SK-N-SH treated with all-trans-retinoic acid at 6 μM for 48 hours (cell line): ENCODE data around the gene CNTNAP2.

Source experiments
- ATAC-seq: fragments of 200-7000 bp; cut with Tn5 transposase; 3 replicates; pipeline ENCODE4 v1.9.1; 2020; ENCODE audit warnings: mild to moderate bottlenecking, moderate library complexity
- BACH2 ChIP-seq: fragments of 250-450 bp; sonication (Bioruptor Pico); IDR thresholded peaks from 2 replicates; pipeline ENCODE4 v1.9.0; 2021; ENCODE audit warnings: mild to moderate bottlenecking, borderline replicate concordance
- CREB5 ChIP-seq: fragments of 250-450 bp; sonication (Bioruptor Pico); IDR thresholded peaks from 2 replicates; pipeline ENCODE4 v1.5.1; 2020; ENCODE audit warnings: low read depth, mild to moderate bottlenecking, moderate library complexity
- CSDC2 ChIP-seq: fragments of 250-450 bp; sonication (Bioruptor Pico); IDR thresholded peaks from 2 replicates; pipeline ENCODE4 v1.5.0; 2020; ENCODE audit warnings: mild to moderate bottlenecking, moderate library complexity
- CSRNP3 ChIP-seq: fragments of 250-450 bp; sonication (Bioruptor Pico); IDR thresholded peaks from 2 replicates; pipeline ENCODE4 v1.5.1; 2021; ENCODE audit warnings: mild to moderate bottlenecking, moderate library complexity
- ESRRG ChIP-seq: fragments of 250-450 bp; sonication (Bioruptor Pico); IDR thresholded peaks from 2 replicates; pipeline ENCODE4 v1.6.1; 2021; ENCODE audit warnings: mild to moderate bottlenecking
- GLIS3 ChIP-seq: fragments of 250-450 bp; sonication (Bioruptor Pico); IDR thresholded peaks from 2 replicates; pipeline ENCODE4 v1.5.0; 2020; ENCODE audit warnings: mild to moderate bottlenecking, moderate library complexity
- ISL1 ChIP-seq: fragments of 250-450 bp; sonication (Bioruptor Pico); IDR thresholded peaks from 2 replicates; pipeline ENCODE4 v2.1.2; 2022; ENCODE audit warnings: mild to moderate bottlenecking, moderate library complexity
- OSR1 ChIP-seq: fragments of 250-450 bp; sonication (Bioruptor Pico); IDR thresholded peaks from 2 replicates; pipeline ENCODE4 v1.8.0; 2022; ENCODE audit warnings: moderate library complexity, mild to moderate bottlenecking, inconsistent platforms
- PATZ1 ChIP-seq: fragments of 250-450 bp; sonication (Bioruptor Pico); IDR thresholded peaks from 2 replicates; pipeline ENCODE4 v1.8.0; 2020; ENCODE audit warnings: mild to moderate bottlenecking, moderate library complexity, borderline replicate concordance
- POU6F1 ChIP-seq: fragments of 250-450 bp; sonication (Bioruptor Pico); IDR thresholded peaks from 2 replicates; pipeline ENCODE4 v1.8.0; 2021; ENCODE audit warnings: low read depth, mild to moderate bottlenecking, moderate library complexity, borderline replicate concordance
- RARB ChIP-seq: fragments of 250-450 bp; sonication (Bioruptor Pico); IDR thresholded peaks from 2 replicates; pipeline ENCODE4 v1.8.0; 2021; ENCODE audit warnings: mild to moderate bottlenecking, moderate library complexity
- SNAI2 ChIP-seq: fragments of 250-450 bp; sonication (Bioruptor Pico); IDR thresholded peaks from 2 replicates; pipeline ENCODE4 v1.5.0; 2020; ENCODE audit warnings: mild to moderate bottlenecking, moderate library complexity
- TCF4 ChIP-seq: fragments of 250-450 bp; sonication (Bioruptor Pico); IDR thresholded peaks from 2 replicates; pipeline ENCODE4 v1.8.0; 2021; ENCODE audit warnings: mild to moderate bottlenecking, moderate library complexity, borderline replicate concordance
- TOX ChIP-seq: fragments of 250-450 bp; sonication (Bioruptor Pico); IDR thresholded peaks from 2 replicates; pipeline ENCODE4 v1.8.0; 2021; ENCODE audit warnings: mild to moderate bottlenecking, moderate library complexity, borderline replicate concordance
- ZC3H10 ChIP-seq: fragments of 250-450 bp; sonication (Bioruptor Pico); IDR thresholded peaks from 2 replicates; pipeline ENCODE4 v1.5.1; 2021; ENCODE audit warnings: mild to moderate bottlenecking, moderate library complexity
- ZFP3 ChIP-seq: fragments of 250-450 bp; sonication (Bioruptor Pico); IDR thresholded peaks from 2 replicates; pipeline ENCODE4 v1.5.0; 2020; ENCODE audit warnings: mild to moderate bottlenecking, moderate library complexity
- ZFP30 ChIP-seq: fragments of 450-650 bp; formaldehyde crosslinking; IDR thresholded peaks from 2 replicates; pipeline ENCODE4 v1.5.0; 2022; ENCODE audit warnings: mild to moderate bottlenecking, moderate library complexity
- ZNF565 ChIP-seq: fragments of 450-650 bp; formaldehyde crosslinking; conservative IDR thresholded peaks from 2 replicates; pipeline ENCODE4 v1.5.0; 2020; ENCODE audit warnings: low read depth, mild to moderate bottlenecking, moderate library complexity
- ZNF8 ChIP-seq: fragments of 450-650 bp; formaldehyde crosslinking; IDR thresholded peaks from 2 replicates; pipeline ENCODE4 v1.5.0; 2020; ENCODE audit warnings: mild to moderate bottlenecking, moderate library complexity

Gene CNTNAP2

DNA sequence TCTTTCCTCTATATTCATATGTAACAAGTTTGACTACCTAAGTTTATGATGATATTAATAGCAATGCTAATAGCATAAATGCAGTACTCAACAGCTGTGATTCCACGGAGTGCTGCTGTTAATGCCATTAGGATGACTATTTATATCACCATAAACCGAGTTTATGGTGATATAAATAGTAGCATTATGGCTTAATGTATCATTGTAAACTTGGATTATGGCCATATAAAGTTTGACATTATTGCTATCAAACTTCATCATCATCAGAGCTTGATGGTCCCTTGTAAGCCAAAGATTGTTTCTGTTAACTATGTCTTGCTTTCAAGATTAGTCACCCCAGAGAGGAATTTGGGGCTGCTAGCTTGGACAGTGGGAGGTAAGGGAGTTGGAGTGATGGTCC, 1861.6 kb downstream of the CNTNAP2 start:
- TF ChIP-seq PATZ1 (CRISPR knock-in tag) (no peak), TCF4 (CRISPR knock-in tag) (no peak), ZNF565 (CRISPR knock-in tag) (no peak), ZFP30 (CRISPR knock-in tag) (no peak), POU6F1 (CRISPR knock-in tag) (no peak), CSDC2 (CRISPR knock-in tag) (no peak), CSRNP3 (no peak), ESRRG (CRISPR knock-in tag) (no peak), ISL1 (CRISPR knock-in tag) (no peak), GLIS3 (no peak), CREB5 (CRISPR knock-in tag) (no peak), RARB (no peak)
- ATAC-seq: no peak

DNA sequence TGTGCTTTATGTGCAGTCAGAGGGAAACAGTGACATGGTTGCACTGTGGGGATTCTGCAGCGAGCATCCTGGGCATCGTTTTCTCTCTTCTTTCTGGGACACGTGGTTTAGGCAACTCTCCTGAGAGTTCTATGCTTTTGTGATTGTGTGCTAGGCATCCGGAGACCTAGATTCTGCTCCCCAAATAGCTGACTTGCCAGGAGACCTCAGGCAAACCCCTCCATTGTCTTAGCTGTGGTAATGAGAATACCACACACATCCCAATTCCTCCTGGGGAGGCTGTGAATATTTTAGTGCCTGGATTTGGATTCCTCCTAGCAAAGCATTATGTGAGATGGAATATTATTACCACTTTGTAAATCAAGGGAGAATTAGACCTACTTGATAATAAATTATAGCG, 1862.0 kb downstream of the CNTNAP2 start:
- ATAC-seq: no peak
- TF ChIP-seq OSR1: no peak
- no peak for TF ChIP-seq CSDC2 (CRISPR knock-in tag)
- no peak for TF ChIP-seq BACH2 (CRISPR knock-in tag)
- no peak for TF ChIP-seq TCF4 (CRISPR knock-in tag)
- no peak for TF ChIP-seq TOX
- TF ChIP-seq ZNF565 (CRISPR knock-in tag): no peak
- no peak for TF ChIP-seq CREB5 (CRISPR knock-in tag)
- TF ChIP-seq, all 23 proteins: peak for 0

GRCh38 chr7:147980826-147981813, 1864.5 kb downstream of the CNTNAP2 start:
- TF ChIP-seq ZC3H10 (CRISPR knock-in tag): 0 out of 2 replicates have a peak, but pooled peaks have one; percentile 32
- no peak for TF ChIP-seq TOX
- TF ChIP-seq CSRNP3: no peak
- TF ChIP-seq ZFP3 (CRISPR knock-in tag): no peak
- peak; percentile 43; the same call in 1 of the 2 replicates for TF ChIP-seq SNAI2
- peak; percentile 29; the same call in 1 of the 2 replicates for TF ChIP-seq CREB5 (CRISPR knock-in tag)
- TF ChIP-seq ISL1 (CRISPR knock-in tag): peak; percentile 83
- no peak for TF ChIP-seq PATZ1 (CRISPR knock-in tag)
- TF ChIP-seq ZNF8: 0 out of 2 replicates have a peak, but pooled peaks have one; percentile 20
- no peak for TF ChIP-seq RARB
- peak; percentile 24; the same call in 1 of the 2 replicates for TF ChIP-seq ZFP30 (CRISPR knock-in tag)
- ATAC-seq: peak; percentile 67
